Thoracic aorta (tissue), 2 donors: ENCODE results near the gene PRR15. TPM values are rescaled to one million over a fixed set of nuclear protein-coding genes. Genes with fewer than 3 reads are reported as not detected.

Source experiments
- ATAC-seq: fragments of 150-250 bp; one replicate; pipeline ENCODE4 v1.8.0; 2017; ENCODE audit warnings: low read depth; ENCODE audit not compliant: insufficient number of reproducible peaks, low FRiP score
- DNase-seq: peaks from one replicate; pipeline ENCODE4 v3.0.0-alpha.2; 2020; ENCODE audit warnings: low spot score
- H3K27ac ChIP-seq, 2 donors: fragments of 200-600 bp; sonication (generic); 1 replicate in 1 of 2; 2 replicates in 1 of 2; pipeline ENCODE4 v1.5.1; 2016; ENCODE audit warnings: mild to moderate bottlenecking in 2 of 2, moderate library complexity in 2 of 2
- H3K27me3 ChIP-seq: fragments of 200-600 bp; sonication (generic); replicated peaks from 2 replicates; pipeline ENCODE4 v1.6.0; 2016; ENCODE audit warnings: mild to moderate bottlenecking; ENCODE audit not compliant: insufficient read depth
- H3K36me3 ChIP-seq: fragments of 200-600 bp; sonication (generic); one replicate; pipeline ENCODE4 v1.5.1; 2016
- H3K4me1 ChIP-seq, 2 donors: fragments of 200-600 bp; sonication (generic); 1 replicate in 1 of 2; 2 replicates in 1 of 2; pipeline versions ENCODE4 v1.5.1 to v1.6.0; 2016; ENCODE audit warnings: low read depth in 2 of 2, mild to moderate bottlenecking in 1 of 2; ENCODE audit not compliant: control insufficient read depth in 1 of 2
- H3K4me3 ChIP-seq: fragments of 200-600 bp; sonication (generic); 2 replicates; pipeline ENCODE4 v1.5.1; 2016; ENCODE audit warnings: mild to moderate bottlenecking
- H3K9me3 ChIP-seq: fragments of 200-600 bp; sonication (generic); 2 replicates; pipeline ENCODE4 v1.5.1; 2016
- CTCF ChIP-seq: fragments of 200-600 bp; sonication (generic); IDR thresholded peaks from one replicate; pipeline ENCODE4 v1.5.1; 2019; ENCODE audit warnings: antibody characterized with exemption
- total RNA-seq, 2 donors: library from RNA; depleted of rRNA; stranded (reverse); fragments of >200 nt; gene quantifications; one replicate each; pipeline versions ENCODE4 v1.1.0 to v1.2.3, GENCODE V29; 2016

PRR15 gene
- total RNA-seq, 2 donors from 2014 or later, result 2.5 to 6.0 TPM

DNA sequence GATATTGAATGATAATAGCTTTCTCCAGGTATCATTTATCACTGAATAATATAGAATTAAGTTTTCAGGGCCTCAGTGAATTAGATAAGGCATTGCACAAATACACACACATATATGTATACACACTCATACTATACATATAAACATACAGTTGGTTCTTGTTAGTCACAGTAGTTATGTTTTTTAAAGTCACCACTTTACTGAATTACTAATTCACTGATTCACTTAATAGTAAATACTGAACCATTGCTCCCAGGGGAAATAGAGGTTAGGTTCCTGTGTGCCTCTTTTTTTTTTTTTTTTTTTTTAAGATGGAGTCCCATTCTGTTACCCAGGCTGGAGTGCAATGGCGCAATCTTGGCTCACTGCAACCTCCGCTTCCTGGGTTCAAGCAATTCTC lies 33.6 kb downstream of the PRR15 start:
- ATAC-seq (no peak), DNase-seq (no peak)
- no peaks in the 10 kb centered on the region for H3K27me3 ChIP-seq
- no peaks in the 10 kb centered on the region for H3K36me3 ChIP-seq
- no peaks in the 10 kb centered on the region for H3K9me3 ChIP-seq
- H3K27ac ChIP-seq, result no peak overlapping the region
- H3K4me1 ChIP-seq, result no peaks in the 10 kb centered on the region
- TF ChIP-seq CTCF, result no peak
- no peak overlapping the region for H3K4me3 ChIP-seq

DNA sequence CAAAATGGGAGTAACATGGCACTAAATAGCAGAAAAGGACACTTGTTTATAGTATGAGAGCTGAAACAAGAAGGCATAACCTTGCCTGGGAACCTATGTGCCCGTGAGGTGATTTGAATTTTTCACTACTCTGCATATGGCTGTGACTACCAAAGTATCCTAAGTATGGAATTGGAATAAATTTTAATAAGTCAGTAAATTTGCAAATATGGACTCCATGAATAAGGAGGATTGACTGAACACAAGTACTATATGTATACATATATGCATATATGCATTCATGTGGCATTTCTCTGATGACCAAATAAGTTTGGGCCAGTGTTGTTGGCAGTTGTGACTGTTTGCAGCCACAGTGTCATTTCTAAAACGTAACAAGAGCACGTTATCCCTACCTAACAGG lies 34.5 kb downstream of the PRR15 start:
- no peaks in the 10 kb centered on the region for H3K9me3 ChIP-seq
- no peak overlapping the region for H3K4me3 ChIP-seq
- no peak overlapping the region for H3K27ac ChIP-seq
- no peak for TF ChIP-seq CTCF
- no peak for ATAC-seq
- H3K27me3 ChIP-seq, result no peaks in the 10 kb centered on the region
- DNase-seq, result no peak
- H3K36me3 ChIP-seq, result no peaks in the 10 kb centered on the region
- H3K4me1 ChIP-seq, result no peaks in the 10 kb centered on the region

- no peak for TF ChIP-seq CTCF
- H3K27ac ChIP-seq, result no peak overlapping the region
- no peaks in the 10 kb centered on the region for H3K27me3 ChIP-seq
- no peaks in the 10 kb centered on the region for H3K36me3 ChIP-seq
- no peak overlapping the region for H3K4me3 ChIP-seq
- ATAC-seq (no peak), DNase-seq (no peak)
- H3K4me1 ChIP-seq, result no peaks in the 10 kb centered on the region
- no peaks in the 10 kb centered on the region for H3K9me3 ChIP-seq
Observed at GRCh38 chr7:29598613-29599012, 35.0 kb downstream of the PRR15 start.

- no peaks in the 10 kb centered on the region for H3K27me3 ChIP-seq
- DNase-seq, result no peak
Observed at GRCh38 chr7:29599026-29599425, 35.4 kb downstream of the PRR15 start.

DNA sequence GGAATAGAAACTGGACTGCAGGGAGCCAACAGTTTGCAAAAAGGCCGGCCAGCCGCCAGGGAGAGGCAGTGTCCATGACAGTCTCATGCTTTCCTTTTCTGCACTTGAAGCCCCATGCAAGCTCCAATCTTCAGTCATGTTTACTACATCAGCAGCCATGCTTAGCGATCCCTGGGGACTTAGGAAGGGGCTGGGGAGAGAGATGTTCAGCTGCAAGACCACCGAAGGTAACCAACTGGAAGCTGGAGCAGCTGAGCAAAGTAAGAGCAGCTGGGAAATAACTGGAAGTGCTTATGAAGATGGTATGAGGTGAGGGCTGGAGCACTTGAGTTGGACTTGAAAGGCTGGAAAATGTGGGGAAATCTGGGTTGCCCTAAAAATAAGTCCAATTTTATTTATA lies 37.0 kb downstream of the PRR15 start:
- Histone ChIP-seq H3K27me3 (no peaks in the 10 kb centered on the region), H3K4me1 (no peaks in the 10 kb centered on the region), H3K36me3 (no peaks in the 10 kb centered on the region), H3K9me3 (no peaks in the 10 kb centered on the region), H3K27ac (no peak overlapping the region), H3K4me3 (no peak overlapping the region)
- ATAC-seq, result no peak
- no peak for TF ChIP-seq CTCF
- no peak for DNase-seq

More at GRCh38 chr7:29599026-29599425, 35.4 kb downstream of the PRR15 start:
- no peaks in the 10 kb centered on the region for H3K36me3 ChIP-seq
- no peak overlapping the region for H3K4me3 ChIP-seq
- no peak overlapping the region for H3K27ac ChIP-seq
- no peak for ATAC-seq
- H3K4me1 ChIP-seq, result no peaks in the 10 kb centered on the region
- TF ChIP-seq CTCF, result no peak
- no peaks in the 10 kb centered on the region for H3K9me3 ChIP-seq
